GM12874 (cell line): Measurements from ENCODE around the gene SPTLC2.

ENCODE experiments used
- TF ChIP-seq, protein P1 (sequence below): IDR thresholded peaks from 2 replicates; pipeline ENCODE4 v1.5.1; 2011; ENCODE audit warnings: low read depth, mild to moderate bottlenecking, control low read depth, low read length, moderate library complexity; ENCODE audit not compliant: insufficient read depth

Gene SPTLC2

DNA sequence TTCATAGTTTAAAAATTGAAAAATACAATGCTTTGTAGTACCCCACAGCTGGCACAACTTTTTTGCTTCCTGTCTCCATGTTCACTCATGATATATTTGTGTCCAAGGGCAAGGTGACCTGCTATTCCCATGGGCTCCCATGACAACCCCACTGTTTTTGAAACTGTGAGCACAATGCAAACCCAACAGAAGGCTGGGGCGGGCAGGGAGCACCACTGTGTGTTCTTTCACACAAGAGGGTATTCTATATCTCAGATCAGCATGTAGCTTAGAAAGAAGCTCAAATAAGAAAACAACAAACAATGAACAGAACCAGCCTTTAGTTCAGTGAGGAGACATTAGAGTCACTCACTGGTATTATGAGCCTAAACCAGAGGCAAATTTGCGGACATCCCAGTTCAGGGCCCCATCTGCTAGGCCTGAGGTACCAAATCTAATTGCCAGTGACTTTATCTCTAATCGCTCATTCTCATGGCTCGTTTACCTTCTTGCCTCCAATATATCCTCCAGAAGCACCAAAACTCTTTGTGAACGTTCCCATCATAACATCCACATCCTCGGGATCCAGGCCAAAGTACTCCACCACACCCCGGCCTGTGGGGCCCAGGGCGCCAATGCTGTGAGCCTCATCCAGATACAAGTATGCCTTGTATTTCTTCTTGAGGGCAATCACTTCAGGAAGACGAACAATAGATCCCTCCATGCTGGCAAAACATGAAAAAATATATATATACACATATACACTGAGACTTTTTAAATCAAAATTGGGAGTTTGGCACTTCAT is 61.4 kb downstream of the SPTLC2 start:
- TF ChIP-seq, protein P1, sequence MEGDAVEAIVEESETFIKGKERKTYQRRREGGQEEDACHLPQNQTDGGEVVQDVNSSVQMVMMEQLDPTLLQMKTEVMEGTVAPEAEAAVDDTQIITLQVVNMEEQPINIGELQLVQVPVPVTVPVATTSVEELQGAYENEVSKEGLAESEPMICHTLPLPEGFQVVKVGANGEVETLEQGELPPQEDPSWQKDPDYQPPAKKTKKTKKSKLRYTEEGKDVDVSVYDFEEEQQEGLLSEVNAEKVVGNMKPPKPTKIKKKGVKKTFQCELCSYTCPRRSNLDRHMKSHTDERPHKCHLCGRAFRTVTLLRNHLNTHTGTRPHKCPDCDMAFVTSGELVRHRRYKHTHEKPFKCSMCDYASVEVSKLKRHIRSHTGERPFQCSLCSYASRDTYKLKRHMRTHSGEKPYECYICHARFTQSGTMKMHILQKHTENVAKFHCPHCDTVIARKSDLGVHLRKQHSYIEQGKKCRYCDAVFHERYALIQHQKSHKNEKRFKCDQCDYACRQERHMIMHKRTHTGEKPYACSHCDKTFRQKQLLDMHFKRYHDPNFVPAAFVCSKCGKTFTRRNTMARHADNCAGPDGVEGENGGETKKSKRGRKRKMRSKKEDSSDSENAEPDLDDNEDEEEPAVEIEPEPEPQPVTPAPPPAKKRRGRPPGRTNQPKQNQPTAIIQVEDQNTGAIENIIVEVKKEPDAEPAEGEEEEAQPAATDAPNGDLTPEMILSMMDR, result no peak

DNA sequence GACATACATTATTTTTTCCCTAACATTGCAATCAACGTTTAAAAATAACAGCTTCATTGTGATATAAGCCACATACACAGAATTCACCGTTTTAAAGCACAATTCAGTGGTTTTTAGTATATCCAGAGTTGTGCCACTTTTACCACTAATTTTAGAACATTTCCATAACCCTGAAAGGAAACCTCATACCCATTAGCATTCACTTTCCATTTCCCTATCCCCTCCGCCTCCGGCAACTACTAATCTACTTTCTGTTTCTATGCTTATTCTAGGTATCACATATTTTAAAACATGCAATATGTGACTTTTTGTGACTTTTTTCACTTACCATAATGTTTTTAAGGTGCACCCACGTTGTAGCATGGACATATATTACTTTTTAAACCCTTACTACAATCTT is 62.2 kb downstream of the SPTLC2 start:
- TF ChIP-seq, protein P1, result no peak

DNA sequence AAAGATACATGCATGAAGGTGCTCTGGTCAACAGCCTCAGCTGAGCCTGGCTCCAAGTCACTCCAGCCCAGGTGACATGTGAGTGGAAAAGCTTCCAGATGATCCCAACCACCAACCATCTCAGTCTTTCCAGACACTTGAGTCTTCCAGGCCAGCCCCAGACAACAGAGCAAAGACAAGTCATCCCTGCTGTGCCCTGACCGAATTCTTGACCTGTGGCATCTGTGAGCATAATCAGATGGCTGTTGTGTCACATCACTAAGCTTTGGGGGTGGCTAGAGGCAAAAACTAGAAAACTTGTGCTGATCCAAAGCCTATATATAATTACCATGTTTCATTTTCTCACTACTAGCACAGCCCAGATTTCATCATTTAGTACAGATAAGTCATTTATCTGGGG is 67.0 kb downstream of the SPTLC2 start:
- TF ChIP-seq, protein P1, result no peak

DNA sequence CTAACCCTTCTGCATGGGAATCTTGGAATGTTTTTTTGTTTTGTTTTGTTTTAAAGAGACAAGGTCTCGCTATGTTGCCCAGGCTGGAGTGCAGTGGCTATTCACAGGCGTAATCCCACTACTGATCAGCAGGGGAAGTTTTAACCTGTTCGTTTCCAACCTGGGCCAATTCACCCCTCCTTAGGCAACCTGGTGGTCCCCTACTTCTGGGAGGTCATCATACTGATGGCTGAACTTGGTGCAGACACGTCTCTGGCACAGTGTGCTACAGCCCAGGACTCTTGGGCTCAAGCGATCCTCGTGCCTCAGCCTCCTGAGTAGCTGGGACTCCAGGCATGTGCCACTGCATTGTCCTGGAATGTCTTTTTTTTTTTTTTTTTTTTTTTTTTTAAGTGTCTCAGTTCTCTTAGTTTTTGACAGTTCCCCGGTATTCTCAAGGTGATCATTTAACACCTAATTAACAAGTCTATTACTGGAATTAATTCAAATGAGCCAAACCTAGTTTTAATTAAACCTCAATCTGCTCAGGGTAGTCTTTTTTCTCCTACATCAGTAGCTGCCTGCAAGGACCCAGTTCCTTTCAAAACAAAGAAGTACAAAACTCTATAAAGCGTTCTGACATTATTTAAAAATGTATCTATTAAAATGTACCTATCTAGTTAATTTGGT is 68.8 kb downstream of the SPTLC2 start:
- TF ChIP-seq, protein P1, result peak; percentile 18; the same call in 1 of the 2 replicates

DNA sequence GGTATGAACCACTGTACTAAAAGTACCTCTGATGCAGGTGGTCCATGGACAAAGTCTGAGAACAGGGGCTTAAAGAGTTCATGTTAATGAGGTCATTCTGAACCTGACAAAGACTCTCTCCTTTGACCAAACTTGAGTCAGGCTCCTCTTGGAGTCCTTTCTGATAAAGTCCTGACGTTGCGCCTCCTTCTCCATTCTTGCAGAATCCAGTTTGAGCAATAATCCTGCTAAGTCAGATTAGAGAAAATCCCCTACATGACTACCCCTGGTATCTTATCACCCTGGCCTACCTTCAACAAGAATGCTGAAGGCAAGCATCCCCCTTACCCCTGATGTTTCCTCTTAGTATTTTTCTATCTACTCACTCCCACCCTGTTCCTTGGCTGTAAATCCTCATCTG is 71.9 kb downstream of the SPTLC2 start:
- TF ChIP-seq, protein P1, result no peak

DNA sequence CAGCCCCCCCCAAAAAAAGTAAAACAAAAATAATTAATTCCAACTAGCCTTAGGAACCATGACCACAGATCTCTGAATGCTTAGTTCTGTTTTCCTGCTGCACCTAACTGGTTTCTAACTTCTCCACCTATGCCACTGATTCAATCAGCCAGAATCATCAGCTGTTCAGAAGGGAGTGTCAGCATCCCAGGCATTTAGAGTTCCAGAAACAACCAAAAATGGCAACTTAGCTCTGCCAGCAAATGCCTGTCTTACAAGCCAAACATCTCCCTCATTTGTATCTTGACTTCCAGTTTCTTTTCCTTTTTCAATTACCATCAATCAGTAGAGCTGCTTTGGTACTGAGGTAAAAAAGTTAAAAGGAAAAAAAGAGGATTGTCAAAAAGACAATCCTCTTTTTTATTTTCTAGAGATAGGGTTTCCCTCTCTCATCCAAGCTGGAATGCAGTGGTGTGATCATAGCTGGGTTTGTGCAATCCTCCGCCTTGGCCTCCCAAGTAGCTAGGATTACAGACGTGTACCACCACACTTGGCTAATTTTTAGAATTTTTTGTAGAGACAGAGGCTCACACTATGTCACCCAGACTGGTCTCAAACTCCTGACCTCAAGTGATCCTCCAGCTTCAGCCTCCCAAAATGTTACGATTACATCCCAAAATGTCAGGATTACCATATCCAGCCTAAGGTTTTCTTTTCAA is 72.7 kb downstream of the SPTLC2 start:
- TF ChIP-seq, protein P1, result no peak

DNA sequence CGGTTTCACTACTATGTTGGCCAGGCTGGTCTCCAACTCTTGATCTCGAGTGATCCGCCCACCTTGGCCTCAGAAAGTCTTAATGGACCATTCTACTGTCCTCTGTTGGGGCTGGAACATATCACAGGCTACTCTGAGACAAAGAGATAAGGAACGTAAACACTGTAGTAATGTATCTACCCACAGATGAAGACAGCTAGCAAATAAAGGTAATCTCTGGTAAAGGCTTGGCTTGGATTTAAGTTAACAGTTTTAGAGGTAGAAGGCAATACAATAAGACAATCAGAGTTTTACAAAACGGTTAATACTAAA is 73.2 kb downstream of the SPTLC2 start:
- TF ChIP-seq, protein P1, result no peak
